Pancreas (tissue), 10 donors: ENCODE data around the gene GPBAR1. TPM values are rescaled to one million over a fixed set of nuclear protein-coding genes. Genes with fewer than 3 reads are reported as not detected.
A peak's percentile ranks its signal among the peaks of the same experiment; 100 is the strongest.
"Not testable (repeated sequence)": the region's sequence is repeated elsewhere in the genome, so short reads cannot be mapped to it uniquely, and the experiment has no call there.

ENCODE experiments used
- ATAC-seq, 4 donors: fragments of 200-7000 bp; cut with Tn5 transposase; one replicate each; pipeline versions ENCODE4 v1.8.0 to v1.9.1; 2020; ENCODE audit warnings: mild to moderate bottlenecking in 4 of 4, moderate library complexity in 4 of 4
- DNase-seq, 6 donors: peaks; one replicate each; pipeline ENCODE4 v3.0.0-alpha.2; 2020
- FAIRE-seq: peaks from 2 replicates; lab custom pipeline; 2012; peaks lifted over from hg19 to GRCh38; lab: Jason Lieb, UNC
- H3K27ac ChIP-seq, 4 donors: fragments of 200-600 bp; sonication (generic); 1 replicate in 3 of 4; 2 replicates in 1 of 4; pipeline versions ENCODE4 v1.5.0 to v1.8.0; 2020
- H3K27me3 ChIP-seq, 4 donors: fragments of 200-600 bp; one replicate each; pipeline ENCODE4 v1.8.0; 2021
- H3K36me3 ChIP-seq, 3 donors: fragments of 200-600 bp; sonication (generic) in 1 of 3; one replicate each; pipeline versions ENCODE4 v1.5.0 to v1.8.0; 2020 to 2021
- H3K4me1 ChIP-seq, 3 donors: fragments of 200-600 bp; one replicate each; pipeline ENCODE4 v1.8.0; 2021
- H3K4me3 ChIP-seq, 4 donors: fragments of 200-600 bp; sonication (generic) in 2 of 4; one replicate each; pipeline versions ENCODE4 v1.5.0 to v1.8.0; 2020 to 2021
- H3K9me3 ChIP-seq, 4 donors: fragments of 200-600 bp; one replicate each; pipeline ENCODE4 v1.8.0; 2021
- WGBS, 2 donors: extraction: QIAGEN DNeasy Blood & Tissue Kit; methylation state at CpG; one replicate each; pipeline ENCODE4 v1.1.7; 2013; 5-methylcytosine and 5-hydroxymethylcytosine counted together
- intact Hi-C, 3 donors: fragments of 100-400 bp; cut with DNase I; formaldehyde crosslinking; loops; one replicate each; pipeline versions ENCODE4 v1.11.1 to v1.14.2; 2022
- polyA plus RNA-seq, 2 donors: library from polyadenylated mRNA; stranded (reverse); fragments of 200-250 nt; gene quantifications; one replicate each; pipeline ENCODE4 v1.2.3, GENCODE V29; 2013
- total RNA-seq, 6 donors: library from RNA; stranded (reverse); fragmentation: NEBNext Ultra II Directional in 4 of 6; extraction: Animal tissue kit (Norgen Biotek cat#: 25700) in 4 of 6; gene quantifications; one replicate each; pipeline versions ENCODE4 v1.2.1 to v1.2.4, GENCODE V29; 2021 to 2023
- TF ChIP-seq, protein P1 (sequence below), 4 donors: fragments of 200-600 bp; sonication (generic) in 3 of 4; IDR thresholded peaks; one replicate each; pipeline versions ENCODE4 v1.5.0 to v1.8.0; 2021; ENCODE audit warnings: antibody characterized with exemption in 4 of 4
- donor health status: healthy with polysubstance abuse.
- donor health status: DM: no; HTN: no; CAD: no; lungs with moderate emphysema.
- donor health status: DM: no; HTN: no; CAD: no.
- donor health status: control.
- donor health status: control.
- donor health status: Bipolar disorder and iron deficiency.
- donor health status: DM: yes; HTN: yes; CAD: no.
- donor health status: DM: no; HTN: no; CAD: no.
- donor health status: DM: no; HTN: no; CAD: no.
- donor health status: DM: yes; HTN: yes; CAD: no.

The GPBAR1 gene
- total and polyA plus RNA-seq, 8 donors, result 0.12 to 2.3 (median 1.2) TPM

DNA sequence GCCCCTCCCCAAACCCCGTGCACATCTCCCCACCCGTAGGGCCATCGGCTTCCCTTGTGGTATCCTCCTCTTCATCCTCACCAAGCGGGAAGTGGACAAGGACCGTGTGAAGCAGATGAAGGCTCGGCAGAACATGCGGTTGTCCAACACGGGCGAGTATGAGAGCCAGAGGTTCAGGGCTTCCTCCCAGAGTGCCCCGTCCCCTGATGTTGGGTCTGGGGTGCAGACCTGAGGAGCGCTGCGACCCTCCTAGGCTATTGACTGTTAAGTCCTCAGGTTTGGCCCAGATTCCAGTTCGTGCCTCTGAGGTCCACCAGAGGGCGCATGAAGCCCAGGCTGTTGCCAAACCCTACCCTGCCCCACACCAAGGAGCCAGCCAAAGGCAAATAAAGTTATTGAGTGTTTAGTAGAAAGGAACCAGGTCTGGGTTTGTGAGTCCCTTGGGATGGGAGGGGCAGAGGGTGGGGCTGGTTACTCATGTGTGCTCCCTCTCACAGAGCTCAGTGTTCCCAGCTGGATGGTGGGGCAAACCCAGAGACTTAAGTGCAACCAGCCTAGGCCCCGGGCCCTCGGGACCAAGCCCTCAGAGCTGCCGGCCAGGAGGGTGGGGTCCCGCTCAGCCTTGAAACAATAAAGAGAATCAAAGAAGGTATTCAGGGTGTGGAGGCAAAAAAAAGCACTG lies 11.9 kb downstream of the GPBAR1 start:
- TF ChIP-seq, protein P1, sequence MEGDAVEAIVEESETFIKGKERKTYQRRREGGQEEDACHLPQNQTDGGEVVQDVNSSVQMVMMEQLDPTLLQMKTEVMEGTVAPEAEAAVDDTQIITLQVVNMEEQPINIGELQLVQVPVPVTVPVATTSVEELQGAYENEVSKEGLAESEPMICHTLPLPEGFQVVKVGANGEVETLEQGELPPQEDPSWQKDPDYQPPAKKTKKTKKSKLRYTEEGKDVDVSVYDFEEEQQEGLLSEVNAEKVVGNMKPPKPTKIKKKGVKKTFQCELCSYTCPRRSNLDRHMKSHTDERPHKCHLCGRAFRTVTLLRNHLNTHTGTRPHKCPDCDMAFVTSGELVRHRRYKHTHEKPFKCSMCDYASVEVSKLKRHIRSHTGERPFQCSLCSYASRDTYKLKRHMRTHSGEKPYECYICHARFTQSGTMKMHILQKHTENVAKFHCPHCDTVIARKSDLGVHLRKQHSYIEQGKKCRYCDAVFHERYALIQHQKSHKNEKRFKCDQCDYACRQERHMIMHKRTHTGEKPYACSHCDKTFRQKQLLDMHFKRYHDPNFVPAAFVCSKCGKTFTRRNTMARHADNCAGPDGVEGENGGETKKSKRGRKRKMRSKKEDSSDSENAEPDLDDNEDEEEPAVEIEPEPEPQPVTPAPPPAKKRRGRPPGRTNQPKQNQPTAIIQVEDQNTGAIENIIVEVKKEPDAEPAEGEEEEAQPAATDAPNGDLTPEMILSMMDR (IDR thresholded peaks at IDR 0.05), result peak; percentile 73 to 85 (median 76)
- intact Hi-C loops, result loop anchor here in 2 of 3 donors (5.0 to 10.0 kb wide), 2 partner anchors 120 to 122 kb away; partner anchors contain the start of gene CTDSP1 (in 1 of the 2)
- Histone ChIP-seq H3K27ac (peak overlapping the region in 3 of 4 donors; percentile 37 to 71 (median 64)), H3K27me3 (no peaks in the 10 kb centered on the region), H3K4me3 (no peak overlapping the region), H3K36me3 (peaks cover 6 to 43% (median 42%) of the 10 kb centered on the region in 3 donors), H3K4me1 (peaks cover 8 to 35% (median 24%) of the 10 kb centered on the region in 3 donors), H3K9me3 (no peaks in the 10 kb centered on the region)
- ATAC-seq, result peak; percentile 60 to 68 (median 67)
- 9 to 12% methylated on average over 18 of the region's 18 CpGs for WGBS, 2 donors
- FAIRE-seq, result peak; percentile 37
- DNase-seq, result peak; percentile 85 to 92 (median 90)

DNA sequence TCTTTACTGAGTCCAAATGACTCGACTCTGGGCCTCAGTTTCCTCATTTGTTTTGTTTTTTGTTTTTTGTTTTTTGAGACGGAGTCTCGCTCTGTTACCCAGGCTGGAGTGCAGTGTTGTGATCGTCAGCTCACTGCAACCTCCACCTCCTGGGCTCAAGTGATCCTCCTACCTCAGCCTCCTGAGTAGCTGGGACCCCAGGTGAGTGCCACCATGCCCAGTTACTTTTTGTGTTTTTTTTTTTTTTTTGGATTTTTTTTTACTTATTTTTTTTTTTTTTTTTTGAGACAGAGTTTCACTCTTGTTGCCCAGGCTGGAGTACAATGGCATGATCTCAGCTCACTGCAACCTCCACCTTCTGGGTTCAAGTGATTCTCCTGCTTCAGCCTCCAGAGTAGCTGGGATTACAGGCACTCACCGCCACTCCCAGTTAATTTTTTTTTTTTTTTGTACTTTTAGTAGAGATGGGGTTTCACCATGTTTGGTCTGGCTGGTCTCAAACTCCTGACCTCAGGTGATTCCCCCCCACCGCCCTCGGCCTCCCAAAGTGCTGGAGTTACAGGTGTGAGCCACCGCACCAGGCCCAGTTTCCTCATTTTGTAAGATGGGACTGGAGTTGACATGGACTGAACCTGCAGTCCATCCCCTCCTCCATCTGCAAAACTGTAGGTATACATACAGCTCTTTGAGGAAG lies 12.5 kb downstream of the GPBAR1 start:
- H3K4me3 ChIP-seq, H3K9me3 ChIP-seq, H3K27me3 ChIP-seq, ATAC-seq, FAIRE-seq: not testable (repeated sequence)
- Histone ChIP-seq H3K36me3 (peaks cover 9 to 50% (median 49%) of the 10 kb centered on the region in 3 donors), H3K4me1 (peaks cover 8 to 29% (median 24%) of the 10 kb centered on the region in 3 donors), H3K27ac (peak overlapping the region in 3 of 4 donors; percentile 37 to 71 (median 64))
- 78 to 82% methylated on average over 8 of the region's 8 CpGs for WGBS, 2 donors
- DNase-seq, result peak in 1 of 6 donors; percentile 45
- intact Hi-C loops, result loop anchor here in 2 of 3 donors (5.0 to 10.0 kb wide), 2 partner anchors 119 to 121 kb away; partner anchors contain the start of gene CTDSP1 (in 1 of the 2)

DNA sequence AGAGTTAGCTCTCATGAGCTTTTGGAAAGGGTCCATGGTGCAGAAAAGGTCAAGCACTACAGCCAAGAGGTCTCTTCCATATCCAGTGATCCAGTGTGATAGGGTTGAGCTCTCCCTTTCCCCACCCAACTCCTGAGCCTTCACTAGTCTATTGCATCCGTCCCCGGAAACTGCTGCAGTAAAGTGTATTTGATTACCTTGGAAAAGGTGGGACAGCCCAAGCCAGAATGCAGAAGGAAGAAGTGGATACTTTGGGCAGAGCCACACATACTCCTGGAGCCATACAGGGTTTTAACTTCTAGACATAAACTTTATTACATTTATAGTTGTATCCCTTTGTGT lies 13.1 kb downstream of the GPBAR1 start:
- no peak for ATAC-seq
- WGBS, 2 donors, result 57 to 65% methylated on average over 2 of the region's 2 CpGs

DNA sequence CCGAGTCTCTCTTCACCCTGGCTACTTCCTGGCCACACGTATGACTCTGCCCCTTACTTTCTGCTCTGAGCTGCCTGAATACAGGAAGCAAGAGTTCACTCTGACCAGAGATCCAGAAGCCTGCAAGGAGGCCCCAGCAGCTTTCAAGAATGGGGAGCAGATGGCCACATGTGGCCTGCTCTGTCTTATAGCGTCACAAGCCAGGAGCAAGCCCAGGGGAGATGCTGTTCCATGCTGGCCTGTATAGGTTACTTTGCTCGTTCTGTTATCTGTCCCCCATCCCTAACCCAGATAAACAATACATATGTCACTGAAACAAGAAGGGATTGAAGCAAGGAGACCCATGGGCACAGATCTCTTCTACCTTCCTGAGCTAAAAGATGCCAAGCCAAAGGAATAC lies 13.8 kb downstream of the GPBAR1 start:
- peaks cover 8 to 20% (median 19%) of the 10 kb centered on the region in 3 donors for H3K4me1 ChIP-seq
- intact Hi-C loops, result loop anchor here in 2 of 3 donors (5.0 to 10.0 kb wide), 2 partner anchors 118 to 120 kb away; partner anchors contain the start of gene CTDSP1 (in 1 of the 2)
- FAIRE-seq, result no peak
- TF ChIP-seq, protein P1 (IDR thresholded peaks at IDR 0.05), result no peak
- no peaks in the 10 kb centered on the region for H3K27me3 ChIP-seq
- H3K36me3 ChIP-seq, result peaks cover 9 to 62% (median 60%) of the 10 kb centered on the region in 3 donors
- 72 to 74% methylated on average over 4 of the region's 4 CpGs for WGBS, 2 donors
- H3K4me3 ChIP-seq, result no peak overlapping the region
- no peaks in the 10 kb centered on the region for H3K9me3 ChIP-seq
- ATAC-seq, result no peak
- no peak overlapping the region for H3K27ac ChIP-seq
- DNase-seq, result peak in 1 of 6 donors; percentile 18

More for the DNA sequence above, 13.1 kb downstream of the GPBAR1 start:
- FAIRE-seq (no peak), DNase-seq (peak in 1 of 6 donors; percentile 6)
- Histone ChIP-seq H3K4me1 (peaks cover 8 to 24% (median 22%) of the 10 kb centered on the region in 3 donors), H3K36me3 (peaks cover 9 to 55% (median 54%) of the 10 kb centered on the region in 3 donors), H3K9me3 (no peaks in the 10 kb centered on the region), H3K27ac (no peak overlapping the region), H3K4me3 (no peak overlapping the region), H3K27me3 (no peaks in the 10 kb centered on the region)
- intact Hi-C loops, result loop anchor here in 2 of 3 donors (5.0 to 10.0 kb wide), 2 partner anchors 118 to 121 kb away; partner anchors contain the start of gene CTDSP1 (in 1 of the 2)
- TF ChIP-seq, protein P1 (IDR thresholded peaks at IDR 0.05), result no peak
